ENCODE measurements around the gene UFSP1.
"Not testable (repeated sequence)": the region's sequence is repeated elsewhere in the genome, so short reads cannot be mapped to it uniquely, and the experiment has no call there.

The UFSP1 gene

GRCh38 chr7:100854899-100855298, 34.6 kb downstream of the UFSP1 start:
- not testable (repeated sequence) for DNase-seq

GRCh38 chr7:100854146-100854895, 35.2 kb downstream of the UFSP1 start:
- DNase-seq, result no peak

GRCh38 chr7:100852048-100852872, 37.3 kb downstream of the UFSP1 start, which contains the start of gene SLC12A9:
Gene SLC12A9, plus strand, starts transcription at chr7:100852713. Its CDS starts 1,485 bp downstream, at chr7:100854198.
- no peak for DNase-seq

GRCh38 chr7:100847360-100847759, 42.2 kb downstream of the UFSP1 start:
- DNase-seq, result no peak

GRCh38 chr7:100840470-100841100, 48.9 kb downstream of the UFSP1 start:
- DNase-seq, result no peak

- no peak for DNase-seq
Measured at GRCh38 chr7:100839361-100839760, 50.2 kb downstream of the UFSP1 start.
